HEK293 (cell line): ENCODE measurements around the gene BEND7.

Experiments
- CTCF ChIP-seq: fragments of 450-650 bp; formaldehyde crosslinking; IDR thresholded peaks from 2 replicates; pipeline ENCODE4 v1.5.1; 2016; ENCODE audit warnings: missing biosample characterization, missing genetic modification characterization
- EGR2 ChIP-seq: fragments of 450-650 bp; formaldehyde crosslinking; IDR thresholded peaks from 2 replicates; pipeline ENCODE4 v1.5.1; 2016; ENCODE audit warnings: low read depth, missing biosample characterization, missing genetic modification characterization
- GFI1B ChIP-seq: fragments of 450-650 bp; formaldehyde crosslinking; IDR thresholded peaks from 2 replicates; pipeline ENCODE4 v1.5.1; 2016; ENCODE audit warnings: missing biosample characterization, missing genetic modification characterization
- GLIS1 ChIP-seq: fragments of 450-650 bp; formaldehyde crosslinking; IDR thresholded peaks from 2 replicates; pipeline ENCODE4 v1.5.1; 2016; ENCODE audit warnings: missing biosample characterization, missing genetic modification characterization
- INSM2 ChIP-seq: fragments of 450-650 bp; formaldehyde crosslinking; IDR thresholded peaks from 2 replicates; pipeline ENCODE4 v1.5.1; 2016; ENCODE audit warnings: missing biosample characterization, missing genetic modification characterization
- KLF10 ChIP-seq: fragments of 450-650 bp; IDR thresholded peaks from 2 replicates; pipeline ENCODE4 v1.5.1; 2018; ENCODE audit warnings: missing biosample characterization, mild to moderate bottlenecking, missing genetic modification characterization
- SETDB1 ChIP-seq: IDR thresholded peaks from one replicate; pipeline ENCODE4 v1.6.1; 2017; ENCODE audit warnings: mild to moderate bottlenecking, low read length, moderate library complexity, mixed read lengths; ENCODE audit not compliant: insufficient read length
- TSHZ1 ChIP-seq: fragments of 450-650 bp; formaldehyde crosslinking; IDR thresholded peaks from 2 replicates; pipeline ENCODE4 v1.5.1; 2016; ENCODE audit warnings: missing biosample characterization, missing genetic modification characterization, borderline replicate concordance
- WT1 ChIP-seq: fragments of 450-650 bp; formaldehyde crosslinking; IDR thresholded peaks from 2 replicates; pipeline ENCODE4 v1.5.1; 2016; ENCODE audit warnings: missing biosample characterization, missing genetic modification characterization
- ZBTB21 ChIP-seq: fragments of 450-650 bp; formaldehyde crosslinking; IDR thresholded peaks from 2 replicates; pipeline ENCODE4 v1.5.1; 2017; ENCODE audit warnings: missing biosample characterization, missing genetic modification characterization
- ZBTB44 ChIP-seq: fragments of 450-650 bp; IDR thresholded peaks from 2 replicates; pipeline ENCODE4 v1.5.1; 2018; ENCODE audit warnings: missing biosample characterization, mild to moderate bottlenecking, missing genetic modification characterization
- ZBTB6 ChIP-seq: fragments of 450-650 bp; formaldehyde crosslinking; IDR thresholded peaks from 2 replicates; pipeline ENCODE4 v1.5.1; 2017; ENCODE audit warnings: missing biosample characterization, missing genetic modification characterization
- ZEB2 ChIP-seq: fragments of 450-650 bp; formaldehyde crosslinking; IDR thresholded peaks from 2 replicates; pipeline ENCODE4 v1.5.1; 2016; ENCODE audit warnings: missing biosample characterization, missing genetic modification characterization
- ZIC2 ChIP-seq: fragments of 450-650 bp; formaldehyde crosslinking; IDR thresholded peaks from 2 replicates; pipeline ENCODE4 v1.5.1; 2016; ENCODE audit warnings: missing biosample characterization, missing genetic modification characterization
- ZNF146 ChIP-seq: fragments of 450-650 bp; formaldehyde crosslinking; IDR thresholded peaks from 2 replicates; pipeline ENCODE4 v1.5.1; 2016; ENCODE audit warnings: missing biosample characterization, missing genetic modification characterization
- ZNF223 ChIP-seq: fragments of 450-650 bp; formaldehyde crosslinking; IDR thresholded peaks from 2 replicates; pipeline ENCODE4 v1.5.1; 2016; ENCODE audit warnings: missing biosample characterization, missing genetic modification characterization
- ZNF239 ChIP-seq: fragments of 450-650 bp; formaldehyde crosslinking; IDR thresholded peaks from 2 replicates; pipeline ENCODE4 v1.5.1; 2016; ENCODE audit warnings: missing biosample characterization, missing genetic modification characterization
- ZNF341 ChIP-seq: fragments of 450-650 bp; formaldehyde crosslinking; IDR thresholded peaks from 2 replicates; pipeline ENCODE4; 2016; ENCODE audit warnings: low read depth, missing biosample characterization, missing genetic modification characterization
- ZNF398 ChIP-seq: fragments of 450-650 bp; formaldehyde crosslinking; IDR thresholded peaks from 2 replicates; pipeline ENCODE4 v1.5.1; 2017; ENCODE audit warnings: missing biosample characterization, missing genetic modification characterization
- ZNF416 ChIP-seq: fragments of 450-650 bp; formaldehyde crosslinking; IDR thresholded peaks from 2 replicates; pipeline ENCODE4 v1.5.1; 2016; ENCODE audit warnings: missing biosample characterization, missing genetic modification characterization
- ZNF473 ChIP-seq: fragments of 450-650 bp; formaldehyde crosslinking; IDR thresholded peaks from 2 replicates; pipeline ENCODE4 v1.5.1; 2017; ENCODE audit warnings: missing biosample characterization, missing genetic modification characterization
- ZNF488 ChIP-seq: fragments of 450-650 bp; formaldehyde crosslinking; IDR thresholded peaks from 2 replicates; pipeline ENCODE4 v1.5.1; 2016; ENCODE audit warnings: missing biosample characterization, missing genetic modification characterization
- ZNF501 ChIP-seq: fragments of 450-650 bp; formaldehyde crosslinking; IDR thresholded peaks from 2 replicates; pipeline ENCODE4 v1.5.1; 2016; ENCODE audit warnings: missing biosample characterization, missing genetic modification characterization
- ZNF544 ChIP-seq: fragments of 450-650 bp; formaldehyde crosslinking; IDR thresholded peaks from 2 replicates; pipeline ENCODE4 v1.5.0; 2017; ENCODE audit warnings: missing biosample characterization, missing genetic modification characterization
- ZNF560 ChIP-seq: fragments of 450-650 bp; formaldehyde crosslinking; IDR thresholded peaks from 2 replicates; pipeline ENCODE4 v1.5.1; 2017; ENCODE audit warnings: missing biosample characterization, missing genetic modification characterization, borderline replicate concordance
- ZNF571 ChIP-seq: fragments of 450-650 bp; formaldehyde crosslinking; IDR thresholded peaks from 2 replicates; pipeline ENCODE4 v1.5.0; 2017; ENCODE audit warnings: missing biosample characterization, missing genetic modification characterization
- ZNF600 ChIP-seq: fragments of 450-650 bp; formaldehyde crosslinking; IDR thresholded peaks from 2 replicates; pipeline ENCODE4 v1.5.1; 2016; ENCODE audit warnings: missing biosample characterization, missing genetic modification characterization
- ZNF629 ChIP-seq: fragments of 450-650 bp; formaldehyde crosslinking; IDR thresholded peaks from 2 replicates; pipeline ENCODE4 v1.5.1; 2017; ENCODE audit warnings: missing biosample characterization, missing genetic modification characterization
- ZNF768 ChIP-seq: fragments of 450-650 bp; formaldehyde crosslinking; IDR thresholded peaks from 2 replicates; pipeline ENCODE4 v1.5.1; 2018; ENCODE audit warnings: missing biosample characterization, mild to moderate bottlenecking, missing genetic modification characterization
- ZSCAN30 ChIP-seq: fragments of 450-650 bp; IDR thresholded peaks from 2 replicates; pipeline ENCODE4 v1.5.1; 2018; ENCODE audit warnings: missing biosample characterization, mild to moderate bottlenecking, missing genetic modification characterization, moderate library complexity

BEND7 gene

GRCh38 chr10:13560597-13560996, 31.8 kb upstream of the BEND7 start (continued):
- TF ChIP-seq ZNF239 (no peak), INSM2 (tag by site-specific recombination) (no peak), ZSCAN30 (tag by site-specific recombination) (no peak), ZNF416 (tag by site-specific recombination) (no peak), ZNF600 (tag by site-specific recombination) (peak; percentile 51; the same call in 1 of the 2 replicates), ZBTB6 (tag by site-specific recombination) (no peak), WT1 (tag by site-specific recombination) (peak; percentile 82), ZNF571 (no peak), GFI1B (no peak), ZBTB21 (tag by site-specific recombination) (no peak), ZNF341 (no peak), KLF10 (tag by site-specific recombination) (no peak), ZNF629 (tag by site-specific recombination) (peak; percentile 51; the same call in 1 of the 2 replicates), SETDB1 (no peak), ZNF560 (tag by site-specific recombination) (no peak), ZNF223 (no peak), ZNF488 (tag by site-specific recombination) (no peak), ZBTB44 (peak; percentile 79), ZIC2 (tag by site-specific recombination) (peak; percentile 64), ZNF501 (tag by site-specific recombination) (no peak), ZEB2 (tag by site-specific recombination) (peak; percentile 55; the same call in 1 of the 2 replicates), ZNF146 (no peak), ZNF473 (tag by site-specific recombination) (no peak), GLIS1 (tag by site-specific recombination) (peak; percentile 96), ZNF398 (no peak), ZNF544 (tag by site-specific recombination) (no peak), TSHZ1 (tag by site-specific recombination) (no peak), CTCF (tag by site-specific recombination) (no peak), ZNF768 (no peak), EGR2 (tag by site-specific recombination) (no peak)
